ACHN (cell line): ENCODE results near the gene MRPL24.
A peak's percentile ranks its signal among the peaks of the same experiment; 100 is the strongest.

Experiments used
- DNase-seq: peaks from one replicate; pipeline ENCODE4 v3.0.0-alpha.2; 2015
- in situ Hi-C: cut with HindIII; loops from 2 replicates; pipeline ENCODE4 v1.10.0; 2017; ENCODE audit warnings: low sequenced_read_pairs, low pct_ligation_motif_present, low pct_unique_long_range_greater_than_20kb

Gene MRPL24

DNA sequence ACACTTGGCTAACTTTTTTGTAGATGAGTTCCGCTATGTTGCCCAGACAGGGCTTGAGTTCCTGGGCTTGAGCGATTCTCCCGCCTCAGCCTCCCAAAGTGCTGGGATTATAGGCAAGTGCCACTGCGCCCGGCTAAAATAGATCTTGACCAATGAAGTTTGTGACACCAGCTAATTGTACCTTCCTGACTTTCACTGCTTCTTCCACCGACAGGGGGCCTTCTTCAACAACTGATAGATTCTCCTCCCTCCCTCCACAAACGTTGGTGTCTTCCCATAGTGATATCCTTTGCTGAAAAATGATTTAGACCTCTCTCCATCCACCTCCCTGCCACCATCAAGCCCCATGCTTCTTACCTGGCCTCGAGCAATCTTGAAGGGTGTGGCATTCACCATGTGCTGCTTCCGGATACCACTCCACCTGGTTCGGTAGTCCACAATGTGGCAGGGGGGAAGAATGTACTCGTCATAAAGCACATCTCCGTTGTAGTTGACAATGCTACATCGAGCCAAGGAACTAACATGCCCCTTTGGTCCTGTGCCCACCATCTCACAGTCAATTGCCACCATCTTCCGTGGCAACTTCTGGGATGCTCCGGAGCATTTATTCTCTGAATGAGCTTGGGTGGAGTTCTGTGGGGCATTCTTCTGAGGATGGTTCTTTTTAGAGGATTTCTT, 14.2 kb downstream of the MRPL24 start:
- in situ Hi-C loops, result no loop called here
- peak; percentile 79 for DNase-seq

DNA sequence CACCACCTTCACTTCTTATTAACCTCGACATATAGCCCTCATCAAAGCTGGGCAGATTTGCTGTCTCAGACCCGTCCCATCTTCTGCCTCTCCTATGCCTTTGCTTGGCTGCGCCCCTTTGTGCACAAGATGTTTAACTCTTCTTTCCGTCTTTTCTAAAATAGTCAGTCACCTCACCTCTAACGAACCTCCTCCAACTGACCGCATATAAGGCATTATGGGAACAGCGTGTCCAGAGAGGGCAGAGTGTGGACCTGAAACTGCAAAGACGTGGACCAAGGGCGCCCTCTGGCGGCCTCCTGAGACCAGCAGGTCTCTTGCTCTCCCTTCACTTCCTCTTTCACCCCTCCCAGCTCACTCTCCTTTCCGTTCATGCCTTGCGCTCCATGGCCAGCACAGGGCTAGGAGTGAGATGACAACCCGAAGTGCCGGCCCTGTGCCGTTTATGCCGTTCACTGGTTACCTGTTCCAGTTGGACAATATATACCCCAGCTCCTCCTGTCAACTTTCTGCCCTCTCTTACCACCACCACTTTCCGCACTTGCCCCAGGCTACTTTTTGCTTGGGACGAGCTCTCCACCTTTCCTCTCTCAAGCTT, 15.1 kb downstream of the MRPL24 start:
- peak; percentile 91 for DNase-seq
- in situ Hi-C loops, result no loop called here

DNA sequence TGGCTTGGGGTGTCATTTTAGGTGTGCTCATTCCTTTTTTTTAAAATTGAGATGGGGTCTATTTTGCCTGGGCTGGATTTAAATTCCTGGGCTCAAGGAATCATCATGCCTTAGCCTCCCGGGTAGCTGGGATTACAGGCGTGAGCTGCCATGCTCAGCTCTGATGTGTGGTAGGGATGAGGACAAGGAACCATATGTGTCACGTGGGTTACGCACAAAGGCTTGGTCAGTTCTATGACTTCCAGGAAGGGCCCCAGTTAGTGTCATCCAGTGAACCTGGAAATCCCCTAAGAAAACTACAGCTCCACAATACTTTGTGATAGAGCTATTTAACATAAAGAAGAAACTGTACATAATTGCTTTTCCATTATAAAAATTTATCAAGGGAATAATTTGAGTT, 19.4 kb downstream of the MRPL24 start:
- in situ Hi-C loops, result no loop called here
- no peak for DNase-seq

DNA sequence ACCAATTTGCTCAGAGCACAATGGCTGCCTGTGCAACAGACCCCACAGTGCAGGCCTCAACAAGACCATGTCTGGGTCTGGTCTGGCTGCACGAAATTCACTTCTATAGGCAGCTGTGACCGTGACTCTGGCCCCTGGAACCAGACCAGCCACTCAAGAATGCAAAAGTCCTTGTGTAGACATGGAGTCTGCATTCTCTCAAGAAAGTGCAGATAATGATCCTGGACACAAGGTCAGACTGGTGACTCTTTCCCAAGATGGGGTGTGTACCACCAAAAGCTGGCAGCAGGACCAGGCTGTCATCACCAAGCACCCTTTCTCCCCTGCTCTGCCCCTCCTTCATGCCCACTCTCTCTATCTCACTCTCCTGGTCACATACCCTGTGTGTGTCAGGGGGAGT, 19.8 kb downstream of the MRPL24 start:
- in situ Hi-C loops, result no loop called here
- DNase-seq, result no peak

DNA sequence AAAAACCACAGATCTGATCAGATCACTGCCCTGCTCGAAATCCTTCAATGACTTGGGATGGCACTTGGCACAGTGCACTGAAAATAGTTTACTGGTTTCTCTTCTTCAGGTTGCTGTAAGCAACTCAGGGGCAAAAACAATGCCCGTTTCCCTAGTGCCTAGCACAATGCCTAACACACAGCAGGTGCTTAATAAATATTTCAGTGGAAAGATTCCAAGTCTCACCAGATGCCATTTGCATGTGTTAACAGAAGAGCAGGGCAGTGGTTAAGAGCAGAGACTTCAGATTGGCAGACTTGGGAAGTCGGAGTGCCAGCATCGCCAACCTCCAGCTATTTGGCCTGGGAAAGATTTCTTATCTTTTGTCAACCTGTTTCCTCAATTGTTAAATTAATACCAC, 23.5 kb downstream of the MRPL24 start:
- in situ Hi-C loops, result no loop called here
- DNase-seq, result no peak

DNA sequence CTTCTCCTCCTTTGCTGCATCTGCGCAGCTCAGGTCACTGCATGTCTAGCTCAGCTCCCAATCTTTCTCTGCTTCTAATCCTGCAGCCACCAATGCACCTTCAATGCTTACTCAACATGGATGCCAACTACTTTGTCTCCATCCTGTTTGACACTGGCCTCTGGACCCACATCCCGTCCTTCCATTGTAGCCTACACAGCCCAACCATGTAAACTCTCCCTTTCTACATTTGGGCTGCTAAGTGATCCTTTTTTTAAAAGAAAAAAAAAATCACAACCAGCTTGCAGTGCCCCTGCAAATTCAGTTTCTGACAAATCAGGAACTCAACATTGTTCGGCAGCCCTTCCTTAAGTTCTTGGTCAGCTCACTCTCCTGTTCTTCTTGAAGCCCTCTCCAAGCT, 26.1 kb downstream of the MRPL24 start:
- no peak for DNase-seq
- in situ Hi-C loops, result no loop called here

DNA sequence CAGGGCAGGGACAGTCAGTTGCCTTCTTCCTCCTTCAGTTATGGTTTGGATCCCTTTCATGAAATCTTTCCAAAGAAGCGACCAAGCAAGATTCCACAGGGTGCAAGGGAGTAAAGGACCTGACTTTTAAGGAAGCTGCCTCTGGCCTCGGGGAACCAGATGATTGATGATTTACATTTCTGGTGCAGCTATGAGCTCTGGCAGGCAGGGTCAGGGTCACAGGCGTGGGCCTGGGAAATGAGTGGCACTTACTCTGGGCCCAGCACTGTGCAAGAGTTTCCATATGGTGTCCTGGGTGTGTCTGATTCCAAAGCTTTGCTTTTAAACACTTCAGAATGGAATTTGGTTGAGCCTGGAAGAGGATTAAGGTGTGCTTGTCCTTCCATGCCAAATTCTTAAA, 28.3 kb downstream of the MRPL24 start:
- peak; percentile 35 for DNase-seq
- in situ Hi-C loops, result no loop called here

DNA sequence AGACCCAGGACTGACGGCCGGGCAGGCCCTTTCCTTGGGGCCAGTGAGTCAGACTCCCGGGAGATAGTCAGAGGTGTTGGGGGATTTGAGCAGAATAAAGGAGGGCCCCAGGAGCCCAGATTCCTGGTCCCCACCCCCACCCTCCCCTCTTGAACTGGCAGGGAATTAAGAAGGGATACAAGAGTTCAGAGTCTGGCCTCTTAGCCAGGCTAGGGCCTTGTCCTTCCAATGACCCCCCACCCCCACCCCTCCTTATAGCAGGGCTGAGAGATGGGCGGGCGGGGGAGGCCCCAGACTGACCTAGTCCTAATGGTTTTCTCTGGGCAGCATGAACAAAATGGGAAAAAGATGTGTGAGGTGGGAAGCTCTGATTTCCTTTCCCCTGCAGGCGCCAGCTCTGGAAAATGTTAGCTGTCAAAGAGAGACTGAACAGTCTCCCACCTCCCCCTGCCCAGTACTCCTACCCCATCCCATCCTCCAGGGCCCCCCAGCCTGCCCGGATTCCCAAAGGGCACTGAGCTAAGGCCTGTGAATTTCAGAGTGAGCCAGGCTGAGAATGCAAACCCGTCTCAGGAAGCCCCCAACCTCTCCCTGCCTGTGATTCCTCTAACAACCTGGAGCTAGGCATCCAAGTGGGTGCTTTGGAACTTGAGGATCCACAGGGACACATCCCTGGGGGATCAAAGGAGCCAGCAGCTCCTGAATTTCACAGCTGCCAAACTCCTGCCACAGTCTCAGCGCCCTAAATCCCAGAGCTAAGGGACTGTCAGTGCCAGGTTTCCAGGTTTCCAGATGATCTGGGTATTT, 29.7 kb downstream of the MRPL24 start:
- in situ Hi-C loops, result no loop called here
- DNase-seq, result no peak

DNA sequence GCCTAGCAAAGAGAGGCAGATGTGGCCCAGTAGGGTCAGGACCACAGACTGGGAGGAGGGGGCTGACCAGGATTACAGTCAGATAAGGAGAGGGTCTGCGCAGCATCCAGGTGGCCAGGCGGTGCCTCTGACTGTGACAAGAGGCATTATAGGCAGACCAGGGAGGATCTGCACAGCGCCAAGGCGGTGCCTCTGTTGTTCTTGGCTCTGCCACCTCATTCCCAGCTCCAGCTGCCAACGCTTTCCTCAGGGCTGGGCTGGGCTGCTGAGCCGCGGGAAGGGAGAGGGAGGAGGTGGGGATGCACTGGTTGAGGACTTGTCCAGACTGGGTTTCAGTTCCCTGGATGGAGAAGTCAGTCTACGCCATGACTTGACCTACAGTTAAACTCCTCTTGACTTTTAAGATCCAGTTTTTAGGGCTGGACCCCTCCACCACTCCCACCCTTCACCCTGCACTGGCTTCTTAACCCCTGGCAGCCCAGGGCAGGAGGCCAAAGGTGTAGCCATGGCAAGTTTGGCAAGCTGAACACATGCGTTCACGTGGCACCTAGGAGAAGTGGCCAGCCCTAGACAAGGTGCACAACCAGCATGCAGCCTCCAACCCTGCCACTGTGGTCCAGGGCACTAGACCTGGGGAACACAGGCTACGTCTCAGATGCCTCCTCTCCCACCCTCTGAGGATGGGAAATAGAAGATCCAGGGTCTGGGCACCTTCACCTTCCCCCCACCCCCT, 31.0 kb downstream of the MRPL24 start:
- in situ Hi-C loops, result no loop called here
- DNase-seq, result no peak

DNA sequence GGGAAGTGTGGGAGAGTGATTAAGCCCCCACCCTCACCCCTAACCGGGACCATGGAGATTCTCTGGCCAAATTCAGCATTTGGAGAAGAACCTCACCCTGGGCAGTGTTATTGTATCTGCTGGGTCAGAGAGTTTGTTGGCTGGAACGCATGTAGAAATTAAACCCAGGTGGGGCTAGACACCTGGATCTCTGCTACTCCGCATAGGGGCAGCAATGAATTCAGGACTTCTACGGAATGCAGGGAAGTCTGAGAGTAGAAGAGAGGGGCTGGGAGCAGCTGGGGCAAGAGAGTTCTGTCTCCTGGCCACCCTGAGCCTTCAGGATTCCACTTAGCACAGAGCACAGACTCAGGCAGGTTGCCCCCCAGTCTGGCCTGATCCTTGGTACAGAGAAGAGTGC, 31.9 kb downstream of the MRPL24 start:
- in situ Hi-C loops, result no loop called here
- no peak for DNase-seq

DNA sequence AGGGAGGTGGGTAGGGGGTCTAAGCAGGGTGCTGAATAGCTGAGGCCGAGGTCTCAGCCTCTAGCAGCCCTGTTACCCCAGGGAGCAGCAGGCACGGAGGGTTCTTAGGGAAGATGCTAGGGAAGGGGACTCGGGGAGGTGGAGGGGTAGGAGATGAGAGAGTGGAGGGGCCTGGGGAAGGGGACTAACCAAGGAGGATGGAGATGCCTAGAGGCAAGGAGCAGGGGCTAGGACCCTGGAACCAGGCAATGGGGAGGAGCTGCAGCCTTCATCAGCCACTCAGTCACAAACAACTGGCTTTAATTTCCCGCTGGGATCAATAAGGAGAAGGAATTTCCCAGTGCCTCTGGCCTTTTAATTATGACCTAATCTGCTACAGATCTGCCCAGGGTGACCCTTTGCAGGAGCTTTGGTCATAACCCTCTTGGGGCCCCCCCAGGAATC, 32.6 kb downstream of the MRPL24 start:
- in situ Hi-C loops, result no loop called here
- DNase-seq, result no peak

DNA sequence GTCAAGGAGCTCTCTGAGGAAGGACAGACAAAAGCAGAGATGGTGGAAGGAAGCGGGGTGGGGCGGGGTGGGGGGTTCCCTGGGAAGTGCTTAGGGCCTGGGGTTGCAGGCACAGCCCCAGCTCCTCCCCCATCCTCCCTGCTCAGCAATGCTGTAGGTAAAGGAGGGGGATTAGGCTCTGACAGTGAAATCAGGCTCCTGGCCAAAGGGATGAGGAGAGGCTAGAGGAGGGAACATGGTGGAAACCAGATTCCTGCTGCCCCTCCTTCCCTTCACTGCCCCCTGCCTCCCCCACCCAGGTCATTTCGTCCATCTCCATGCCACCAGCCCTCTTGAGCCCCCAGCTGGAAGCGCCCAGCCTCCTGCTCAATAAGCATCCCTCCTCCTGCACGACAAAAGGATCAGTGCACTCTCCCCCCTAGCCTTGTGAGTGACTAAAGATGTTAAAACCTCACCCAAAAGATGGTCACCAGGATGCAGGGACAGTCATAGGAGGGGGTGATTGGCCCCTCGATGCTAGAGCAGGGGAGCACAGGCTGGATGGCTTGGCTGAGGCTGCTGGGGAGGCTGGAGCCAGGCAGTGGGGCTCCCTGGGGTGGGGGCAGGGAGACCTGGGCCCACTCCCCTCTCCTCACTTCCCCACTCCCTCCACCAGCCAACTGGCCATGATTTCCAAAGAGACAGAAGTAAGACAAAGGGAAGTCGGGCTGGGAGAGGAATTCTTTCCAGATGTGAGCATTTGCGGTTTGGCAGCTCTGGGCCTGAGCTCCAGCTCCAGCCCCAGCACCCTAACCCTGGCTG, 33.3 kb downstream of the MRPL24 start:
- in situ Hi-C loops, result no loop called here
- no peak for DNase-seq

DNA sequence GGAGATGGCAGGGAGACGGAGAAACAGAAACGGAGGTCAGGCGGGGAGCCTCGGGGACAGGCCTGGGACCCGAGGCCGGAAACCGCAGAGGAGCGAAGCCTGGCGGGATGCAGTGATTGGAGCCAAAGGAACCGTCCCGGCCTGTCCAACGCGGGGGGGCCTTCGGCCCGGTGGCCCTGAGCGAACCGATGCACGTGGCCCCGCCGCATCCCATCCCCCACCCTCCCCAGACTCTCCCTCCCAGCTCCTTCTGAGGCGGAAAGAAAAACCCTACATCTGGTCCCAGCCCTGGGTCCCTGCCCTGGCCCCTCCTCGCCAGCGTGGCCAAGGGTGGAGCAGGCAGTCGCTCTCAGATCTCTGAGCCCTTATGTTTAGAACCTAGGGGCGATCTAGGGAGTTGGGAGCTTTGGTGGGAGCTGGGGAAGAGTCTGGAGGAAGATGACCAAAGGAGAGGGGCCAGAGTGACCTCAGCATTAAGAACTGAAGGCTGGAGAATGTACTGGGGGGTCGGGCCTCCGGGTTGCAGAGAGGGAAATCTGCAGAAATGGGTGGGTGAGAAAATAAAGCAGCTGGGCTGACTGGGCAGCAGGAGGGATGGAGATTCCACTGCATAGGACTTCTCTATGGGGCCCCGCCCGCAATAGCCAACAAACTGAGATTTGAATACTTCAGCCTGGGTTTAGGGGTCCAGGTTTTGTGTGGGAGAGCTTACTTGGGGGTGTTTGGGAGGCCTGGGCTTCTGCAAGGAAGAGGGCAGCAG, 34.1 kb downstream of the MRPL24 start:
- in situ Hi-C loops, result no loop called here

DNA sequence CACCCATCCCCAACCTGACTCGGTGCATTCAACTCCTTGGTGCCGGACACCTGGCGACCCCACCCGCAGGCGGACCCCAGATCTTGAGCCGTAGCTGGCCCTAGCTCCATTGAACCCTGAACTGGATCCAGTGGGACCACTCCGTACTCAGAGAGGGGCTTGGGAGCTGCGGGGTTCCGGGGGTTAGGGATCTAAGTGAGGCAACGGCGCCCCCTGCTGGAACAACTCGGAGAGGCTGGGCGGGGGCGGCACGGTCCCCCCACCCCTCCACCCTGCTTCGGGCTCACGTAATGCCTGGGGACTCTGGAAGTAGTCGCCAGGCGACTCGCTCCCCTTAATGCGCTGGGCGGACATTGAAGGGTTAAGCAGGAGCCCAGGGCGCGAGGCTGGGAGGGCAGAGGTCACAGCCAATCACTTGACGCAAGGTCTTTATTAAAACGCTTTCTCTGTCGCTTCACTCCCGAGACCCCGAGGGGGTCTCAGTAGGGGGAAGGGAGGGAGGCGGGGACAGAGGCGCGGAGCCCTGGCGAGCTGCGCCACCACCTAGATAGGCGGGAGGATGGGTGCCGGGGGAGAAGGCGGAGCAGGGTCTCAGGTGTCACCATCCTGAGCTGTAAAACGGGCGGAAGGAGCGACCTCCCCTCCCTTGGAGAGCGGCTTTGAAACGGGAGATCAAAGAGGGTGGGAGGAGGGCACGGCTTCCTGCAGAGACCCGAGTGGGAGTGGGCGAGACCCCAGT, 34.8 kb downstream of the MRPL24 start:
- in situ Hi-C loops, result no loop called here
- peak; percentile 66 for DNase-seq

More for the DNA sequence above, 34.1 kb downstream of the MRPL24 start:
- no peak for DNase-seq

DNA sequence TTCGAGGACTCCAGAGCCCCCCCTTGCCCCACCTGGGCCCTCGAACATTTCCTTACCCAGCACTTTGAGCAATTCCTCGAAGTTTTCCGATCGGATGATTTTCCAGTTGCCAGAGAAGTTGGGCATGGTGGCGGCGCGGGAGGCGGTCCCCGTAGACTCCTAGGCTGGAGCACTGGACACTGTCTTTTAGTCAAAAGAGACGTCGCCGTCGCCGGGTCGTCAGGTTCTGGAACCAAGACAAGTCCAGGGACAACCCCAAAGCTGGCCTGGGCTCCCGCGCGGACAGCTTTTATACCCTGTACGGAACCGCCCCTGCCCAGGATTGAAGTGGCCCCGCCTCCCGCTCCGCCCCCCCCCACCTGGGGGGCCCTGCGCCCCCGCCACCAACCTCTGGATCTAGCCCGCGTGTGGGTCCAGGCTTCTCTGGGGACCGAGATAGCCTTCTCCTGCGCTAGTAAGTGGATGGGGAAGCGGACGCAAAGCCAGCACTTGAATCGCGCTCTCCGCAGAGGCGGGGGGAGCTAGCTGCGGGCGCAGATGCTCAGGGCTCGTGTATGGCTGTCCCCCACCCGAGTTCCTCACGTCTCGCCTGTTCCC, 35.5 kb downstream of the MRPL24 start, which contains the start of gene CRABP2:
CRABP2 (minus strand) TSS at position 263 of the 597 bp plus-strand sequence; CDS start at position 126, 137 bp downstream.
- in situ Hi-C loops, result no loop called here
- DNase-seq, result peak; percentile 40

DNA sequence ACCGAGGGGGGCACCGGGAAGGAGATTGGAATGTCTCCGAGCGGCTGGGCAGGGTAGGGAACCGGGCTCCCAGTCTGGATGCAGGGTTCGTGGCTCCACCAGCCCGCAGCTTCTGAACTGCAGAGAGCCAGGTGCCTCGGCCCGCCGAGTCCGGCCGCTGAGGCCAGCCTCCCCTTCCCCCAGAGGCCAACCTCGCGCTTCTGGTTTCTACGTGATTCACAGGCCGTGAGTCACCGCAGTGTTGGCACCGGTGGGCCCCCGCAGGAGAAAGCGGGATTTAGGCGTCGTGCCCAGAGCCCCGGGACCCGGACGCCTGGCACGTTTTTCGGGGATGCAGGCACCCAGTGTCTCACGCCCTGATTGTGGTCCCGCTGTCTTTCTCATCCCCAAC, 36.0 kb downstream of the MRPL24 start:
- in situ Hi-C loops, result no loop called here
- DNase-seq, result peak; percentile 83
